HCT116 (cell line): Measurements from ENCODE around the gene GARS1. TPM values are rescaled to one million over a fixed set of nuclear protein-coding genes. Genes with fewer than 3 reads are reported as not detected.

Experiments used
- ATAC-seq: fragments of 200-7000 bp; cut with Tn5 transposase; 2 replicates; pipeline ENCODE4 v1.9.1; 2020; ENCODE audit warnings: mild to moderate bottlenecking, moderate library complexity
- BruUV-seq: library from RNA; stranded (reverse); fragments of 400-500 nt; replicated peaks from 2 replicates; lab custom pipeline; 2021; lab: Mats Ljungman, UMichigan
- CTCF ChIA-PET: fragments of 300-600 bp; sonication (Branson Sonifier 250); formaldehyde crosslinking; loops from one replicate; lab custom pipeline; 2021; ENCODE audit warnings: antibody characterized with exemption; lab: Charles Lee
- POLR2A ChIA-PET: fragments of 300-600, 350-600 bp; sonication (Branson Sonifier 250); formaldehyde crosslinking; loops from one replicate; lab custom pipeline; 2021; ENCODE audit warnings: antibody characterized with exemption; lab: Charles Lee
- RAD21 ChIA-PET, 2 experiments: fragments of 300-600 bp; sonication (Branson Sonifier 250); formaldehyde crosslinking; loops; one replicate each; lab custom pipeline; 2023; ENCODE audit warnings: low total read pairs in 2 of 2; ENCODE audit not compliant: uncharacterized antibody in 2 of 2, unreplicated experiment in 2 of 2, low non-redundant PET in 1 of 2; lab: Charles Lee
- DNase-seq: peaks from one replicate; pipeline ENCODE4 v3.0.0-alpha.2; 2010; ENCODE audit warnings: low read depth, low spot score
- H2AFZ ChIP-seq: fragments of 200-600 bp; shearing (Covaris generic), sonication (generic); 2 replicates; pipeline ENCODE4 v1.6.1; 2017; ENCODE audit warnings: low read depth, mixed run types, mixed read lengths, antibody characterized with exemption, low read length; ENCODE audit not compliant: poor library complexity, severe bottlenecking
- H3K27ac ChIP-seq: 2 replicates; pipeline ENCODE4 v1.5.1; 2012; ENCODE audit warnings: low read depth, low read length
- H3K27me3 ChIP-seq: fragments of 200-600 bp; sonication (generic); 2 replicates; pipeline ENCODE4 v1.6.1; 2016; ENCODE audit warnings: mixed run types, low read length, mixed read lengths; ENCODE audit not compliant: insufficient read depth
- H3K36me3 ChIP-seq, 2 experiments: fragments of 200-500 bp in 1 of 2; fragments of 200-600 bp in 1 of 2; sonication (Bioruptor generic) in 1 of 2; sonication (generic) in 1 of 2; 2 replicates each; pipeline versions ENCODE4 v1.5.1 to v1.6.1; 2014 to 2016; ENCODE audit warnings: low read length in 2 of 2, inconsistent platforms in 1 of 2, mixed read lengths in 1 of 2, mixed run types in 1 of 2; ENCODE audit not compliant: insufficient read depth in 2 of 2, control insufficient read depth in 1 of 2
- H3K4me1 ChIP-seq, 2 experiments: fragments of 200-600 bp in 1 of 2; sonication (generic) in 1 of 2; 2 replicates each; pipeline versions ENCODE4 v1.5.1 to v1.6.1; 2012 to 2017; ENCODE audit warnings: low read length in 2 of 2, inconsistent platforms in 1 of 2, mild to moderate bottlenecking in 1 of 2, mixed read lengths in 1 of 2, mixed run types in 1 of 2, moderate library complexity in 1 of 2; ENCODE audit not compliant: insufficient read depth in 2 of 2, control insufficient read depth in 1 of 2
- H3K4me2 ChIP-seq: fragments of 200-600 bp; sonication (generic); 2 replicates; pipeline ENCODE4 v1.6.1; 2017; ENCODE audit warnings: mixed run types, low read length, mixed read lengths
- H3K4me3 ChIP-seq, 2 experiments: fragments of 200-600 bp in 1 of 2; sonication (generic) in 1 of 2; replicated peaks in 1 of 2; 2 replicates each; pipeline ENCODE4 v1.5.1; 2011 to 2016; ENCODE audit warnings: low read length in 2 of 2, control low read depth in 1 of 2, low read depth in 1 of 2, mild to moderate bottlenecking in 1 of 2, mixed read lengths in 1 of 2, mixed run types in 1 of 2
- H3K79me2 ChIP-seq: fragments of 200-600 bp; sonication (generic); 2 replicates; pipeline ENCODE4 v1.6.1; 2017; ENCODE audit warnings: mild to moderate bottlenecking, mixed run types, low read length, moderate library complexity, mixed read lengths; ENCODE audit not compliant: insufficient read depth
- H3K9ac ChIP-seq: fragments of 200-600 bp; sonication (generic); 2 replicates; pipeline ENCODE4 v1.6.1; 2016; ENCODE audit warnings: low read length, mixed read lengths
- H3K9me2 ChIP-seq: fragments of 200-600 bp; sonication (generic), shearing (Covaris generic); 2 replicates; pipeline ENCODE4 v1.6.1; 2017; ENCODE audit warnings: mixed run types, mild to moderate bottlenecking, moderate library complexity; ENCODE audit not compliant: insufficient read depth
- H3K9me3 ChIP-seq, 2 experiments: fragments of 200-500 bp in 1 of 2; fragments of 200-600 bp in 1 of 2; sonication (Bioruptor generic) in 1 of 2; sonication (generic) in 1 of 2; 2 replicates each; pipeline ENCODE4 v1.6.1; 2014 to 2017; ENCODE audit warnings: low read length in 2 of 2, mixed read lengths in 2 of 2, inconsistent platforms in 1 of 2, low read depth in 1 of 2, mild to moderate bottlenecking in 1 of 2, mixed run types in 1 of 2, moderate library complexity in 1 of 2; ENCODE audit not compliant: control insufficient read depth in 1 of 2, insufficient read depth in 1 of 2
- H4K20me1 ChIP-seq: fragments of 200-600 bp; sonication (generic), shearing (Covaris generic); 2 replicates; pipeline ENCODE4 v1.6.1; 2017; ENCODE audit warnings: mixed run types, mild to moderate bottlenecking, moderate library complexity; ENCODE audit not compliant: insufficient read depth
- ATF3 ChIP-seq: IDR thresholded peaks from 2 replicates; pipeline ENCODE4 v1.6.1; 2012
- CEBPB ChIP-seq: IDR thresholded peaks from 2 replicates; pipeline ENCODE4 v1.6.1; 2012; ENCODE audit warnings: low read depth
- CTCF ChIP-seq, 3 experiments: fragments of 200-600 bp in 1 of 3; sonication (generic) in 1 of 3; IDR thresholded peaks in 2 of 3; conservative IDR thresholded peaks in 1 of 3; 2 replicates each; pipeline ENCODE4 v1.5.1; 2012 to 2017; ENCODE audit warnings: low read depth in 2 of 3, low read length in 2 of 3, antibody characterized with exemption in 1 of 3, borderline replicate concordance in 1 of 3, control low read depth in 1 of 3, mild to moderate bottlenecking in 1 of 3, mixed read lengths in 1 of 3, mixed run types in 1 of 3, moderate library complexity in 1 of 3; ENCODE audit not compliant: insufficient read depth in 1 of 3
- ELF1 ChIP-seq: IDR thresholded peaks from 2 replicates; pipeline ENCODE4 v1.6.1; 2012; ENCODE audit warnings: low read depth, borderline replicate concordance
- EZH2phosphoT487 ChIP-seq: fragments of 200-600 bp; IDR thresholded peaks from 2 replicates; pipeline ENCODE4 v1.6.1; 2018; ENCODE audit warnings: antibody characterized with exemption, borderline replicate concordance
- FOSL1 ChIP-seq: IDR thresholded peaks from 2 replicates; pipeline ENCODE4 v1.6.1; 2012; ENCODE audit warnings: low read depth
- POLR2A ChIP-seq: IDR thresholded peaks from 2 replicates; pipeline ENCODE4 v1.7.0; 2011; ENCODE audit warnings: borderline replicate concordance; ENCODE audit not compliant: insufficient read depth, insufficient read length; ENCODE audit errors: extremely low read depth
- POLR2AphosphoS5 ChIP-seq: IDR thresholded peaks from 2 replicates; pipeline ENCODE4 v1.6.1; 2011; ENCODE audit warnings: mild to moderate bottlenecking, low read depth, low read length, moderate library complexity
- RAD21 ChIP-seq: IDR thresholded peaks from 2 replicates; pipeline ENCODE4 v1.6.1; 2012; ENCODE audit warnings: low read depth, mild to moderate bottlenecking
- REST ChIP-seq: IDR thresholded peaks from 2 replicates; pipeline ENCODE4 v1.6.1; 2012; ENCODE audit warnings: low read depth
- SP1 ChIP-seq: IDR thresholded peaks from 2 replicates; pipeline ENCODE4 v1.6.1; 2012; ENCODE audit warnings: low read depth
- SRF ChIP-seq: IDR thresholded peaks from 2 replicates; pipeline ENCODE4 v1.6.1; 2012; ENCODE audit warnings: low read depth
- TCF7L2 ChIP-seq: IDR thresholded peaks from 2 replicates; pipeline ENCODE4 v1.7.0; 2011; ENCODE audit warnings: borderline replicate concordance, inconsistent platforms; ENCODE audit not compliant: insufficient read depth, insufficient read length; ENCODE audit errors: extremely low read depth
- YY1 ChIP-seq: IDR thresholded peaks from 2 replicates; pipeline ENCODE4 v1.6.1; 2011; ENCODE audit warnings: low read length, low read depth, moderate library complexity, mild to moderate bottlenecking; ENCODE audit not compliant: insufficient replicate concordance; ENCODE audit errors: extremely low read depth
- ZBTB33 ChIP-seq: IDR thresholded peaks from 2 replicates; pipeline ENCODE4 v1.6.1; 2011; ENCODE audit warnings: mild to moderate bottlenecking, low read length, moderate library complexity; ENCODE audit not compliant: insufficient replicate concordance; ENCODE audit errors: extremely low read depth
- ZFX ChIP-seq: fragments of 450-650 bp; IDR thresholded peaks from 2 replicates; pipeline ENCODE4 v1.6.1; 2017
- intact Hi-C: fragments of 100-400 bp; cut with micrococcal nuclease; formaldehyde crosslinking; loops from 2 replicates; pipeline ENCODE4 v1.10.0; 2022
- total RNA-seq: library from RNA; stranded (reverse); gene quantifications from one replicate; pipeline ENCODE4 v1.2.1, GENCODE V29; 2021; ENCODE audit not compliant: unreplicated experiment

The GARS1 gene
- total RNA-seq, 1 experiment from 2014 or later = 329 TPM

- TF ChIP-seq CTCF (IDR thresholded peaks at IDR 0.05 in 2 of 3, conservative IDR thresholded peaks at IDR 0.05 in 1 of 3; ENCODE audit: borderline replicate concordance in 1 of 3, insufficient read depth in 1 of 3, low read depth in 2 of 3, low read length in 2 of 3) = no peak
Observed at GRCh38 chr7:30678805-30679204, 84.1 kb downstream of the GARS1 start (continued).

- H3K27me3 ChIP-seq = peaks cover 55% of the 10 kb centered on the region
- no peaks in the 10 kb centered on the region for H3K9me3 ChIP-seq
- H3K4me1 ChIP-seq = no peaks in the 10 kb centered on the region
- no peak overlapping the region for H3K9ac ChIP-seq
- H2AFZ ChIP-seq = no peak overlapping the region
- no peaks in the 10 kb centered on the region for H3K79me2 ChIP-seq
- H4K20me1 ChIP-seq = no peaks in the 10 kb centered on the region
- intact Hi-C loops = no loop called here
- H3K27ac ChIP-seq = no peak overlapping the region
- no peaks in the 10 kb centered on the region for H3K36me3 ChIP-seq
- POLR2A ChIA-PET = no interaction called here
- RAD21 ChIA-PET = no interaction called here
- TF ChIP-seq REST = no peak
- TF ChIP-seq YY1 = no peak
- TF ChIP-seq TCF7L2 = no peak
- TF ChIP-seq SRF = no peak
- TF ChIP-seq RAD21 = no peak
- TF ChIP-seq ZBTB33 = no peak
- no peak for TF ChIP-seq ZFX
- TF ChIP-seq SP1 = no peak
- no peak for TF ChIP-seq ELF1
- TF ChIP-seq CEBPB = no peak
- TF ChIP-seq ATF3 = no peak
- no peak for TF ChIP-seq FOSL1
- no peak for TF ChIP-seq POLR2A
- TF ChIP-seq POLR2AphosphoS5 = no peak
- TF ChIP-seq EZH2phosphoT487 = no peak
- CTCF ChIA-PET = no interaction called here
- no peaks in the 10 kb centered on the region for H3K9me2 ChIP-seq
- no peak for DNase-seq
- no peak for ATAC-seq
- no TSS peak for BruUV-seq
- H3K4me3 ChIP-seq = no peak overlapping the region
- H3K4me2 ChIP-seq = no peak overlapping the region
Observed at GRCh38 chr7:30679664-30680063, 85.0 kb downstream of the GARS1 start.
